Middle frontal gyrus (tissue), 1 donor: Measurements from ENCODE around the gene ATG14.
"Not testable (repeated sequence)": the region's sequence is repeated elsewhere in the genome, so short reads cannot be mapped to it uniquely, and the experiment has no call there.

ENCODE experiments used
- DNase-seq: peaks from one replicate; pipeline ENCODE4 v3.0.0-alpha.2; 2015; ENCODE audit warnings: low spot score; ENCODE audit errors: extremely low spot score

ATG14 gene, protein sequence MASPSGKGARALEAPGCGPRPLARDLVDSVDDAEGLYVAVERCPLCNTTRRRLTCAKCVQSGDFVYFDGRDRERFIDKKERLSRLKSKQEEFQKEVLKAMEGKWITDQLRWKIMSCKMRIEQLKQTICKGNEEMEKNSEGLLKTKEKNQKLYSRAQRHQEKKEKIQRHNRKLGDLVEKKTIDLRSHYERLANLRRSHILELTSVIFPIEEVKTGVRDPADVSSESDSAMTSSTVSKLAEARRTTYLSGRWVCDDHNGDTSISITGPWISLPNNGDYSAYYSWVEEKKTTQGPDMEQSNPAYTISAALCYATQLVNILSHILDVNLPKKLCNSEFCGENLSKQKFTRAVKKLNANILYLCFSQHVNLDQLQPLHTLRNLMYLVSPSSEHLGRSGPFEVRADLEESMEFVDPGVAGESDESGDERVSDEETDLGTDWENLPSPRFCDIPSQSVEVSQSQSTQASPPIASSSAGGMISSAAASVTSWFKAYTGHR

DNA sequence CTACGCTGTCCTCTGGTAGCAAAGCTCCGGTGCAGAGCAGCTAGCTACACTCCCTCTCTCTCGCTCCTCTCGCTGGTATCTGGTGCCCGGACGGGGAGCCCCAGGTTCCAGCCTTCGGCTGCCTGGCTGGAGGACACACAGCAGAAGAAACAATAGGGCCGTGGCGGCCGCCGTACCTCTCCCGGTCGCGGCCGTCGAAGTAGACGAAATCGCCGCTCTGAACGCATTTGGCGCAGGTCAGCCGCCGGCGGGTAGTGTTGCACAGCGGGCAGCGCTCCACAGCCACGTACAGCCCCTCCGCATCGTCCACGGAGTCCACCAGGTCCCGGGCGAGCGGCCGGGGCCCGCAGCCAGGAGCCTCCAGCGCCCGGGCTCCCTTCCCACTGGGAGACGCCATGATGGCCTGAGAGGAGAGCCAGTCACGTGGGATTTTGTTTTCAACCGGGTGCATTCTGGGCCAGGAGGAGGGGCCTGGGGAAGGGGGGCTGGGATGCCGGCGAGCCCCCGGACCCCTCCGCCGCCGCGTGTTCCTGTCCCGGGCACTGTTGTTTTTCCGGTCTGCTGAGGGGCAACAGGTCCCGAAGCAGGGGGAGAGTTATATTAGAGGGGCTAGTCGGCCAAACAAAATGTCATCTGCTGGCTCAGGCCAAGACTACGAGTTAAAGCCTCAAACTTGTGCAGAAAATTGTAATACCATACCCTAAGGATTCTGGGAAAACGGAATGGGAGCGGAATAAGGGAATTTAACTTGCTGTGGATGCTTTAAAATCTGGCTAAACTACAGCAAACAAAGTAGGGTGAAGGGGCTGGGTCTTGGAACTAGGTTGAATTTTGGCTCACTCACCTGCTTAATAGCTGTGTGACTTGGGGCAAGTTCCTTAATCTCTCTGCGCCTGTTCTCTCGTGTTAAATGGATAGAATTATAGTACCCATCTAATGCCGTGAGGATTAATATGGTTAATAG, at the start of gene ATG14:
Gene ATG14 (minus strand): TSS at position 405 of the 964 bp plus-strand sequence. CDS start 8 bp downstream, at position 397.
- peak; percentile 73 for DNase-seq

DNA sequence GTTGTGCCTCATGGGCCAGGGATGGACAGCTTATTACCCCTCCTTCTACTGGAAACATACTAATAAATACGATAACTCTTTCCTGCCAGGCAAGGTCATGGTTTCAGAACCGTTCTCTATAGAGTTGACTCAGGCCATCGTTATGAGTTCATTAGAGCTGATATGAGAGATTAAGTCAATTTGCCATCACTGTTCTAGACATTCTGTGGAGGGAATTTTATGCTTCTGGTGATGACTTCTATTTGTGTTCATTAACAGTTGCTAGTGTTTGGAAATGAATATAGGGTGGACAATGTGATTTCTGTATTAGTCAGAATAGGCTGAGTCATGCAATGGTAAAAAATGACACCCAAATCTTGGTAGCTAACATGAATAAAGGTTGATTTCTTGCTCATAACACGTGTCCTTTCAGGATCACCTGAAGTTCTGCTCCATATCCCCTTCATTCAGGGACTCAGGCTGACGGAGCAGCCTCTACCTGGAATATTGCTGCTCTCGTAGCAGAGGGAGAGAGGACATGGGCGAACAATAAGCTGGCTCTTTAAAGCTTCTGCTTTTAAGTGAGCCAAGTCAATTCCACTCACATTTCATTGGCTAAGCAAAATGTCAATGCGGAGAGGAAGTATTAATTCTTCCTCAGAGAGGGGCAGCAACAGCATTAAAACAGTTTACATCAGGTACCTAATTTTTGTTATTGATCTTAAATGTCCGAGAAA, 47.3 kb upstream of the ATG14 start:
- no peak for DNase-seq

DNA sequence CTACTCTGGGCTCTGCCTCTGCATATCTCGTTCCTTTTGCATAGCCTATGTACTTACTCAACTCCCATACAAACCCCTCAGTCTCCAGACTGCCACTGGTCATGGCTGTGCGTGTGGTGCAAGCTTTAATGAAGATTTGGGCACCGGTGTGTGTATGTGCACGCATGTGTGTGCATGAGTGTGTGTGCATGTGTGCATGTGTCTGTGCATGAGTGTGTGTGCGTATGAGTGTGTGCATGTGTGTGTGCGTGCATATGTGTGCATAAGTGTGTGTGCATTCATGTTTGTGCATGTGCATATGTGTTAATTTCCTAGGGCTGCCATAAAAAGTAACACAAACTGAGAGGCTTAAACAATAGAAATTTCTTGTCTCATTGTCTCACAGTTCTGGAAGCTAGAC, 45.9 kb upstream of the ATG14 start:
- no peak for DNase-seq

DNA sequence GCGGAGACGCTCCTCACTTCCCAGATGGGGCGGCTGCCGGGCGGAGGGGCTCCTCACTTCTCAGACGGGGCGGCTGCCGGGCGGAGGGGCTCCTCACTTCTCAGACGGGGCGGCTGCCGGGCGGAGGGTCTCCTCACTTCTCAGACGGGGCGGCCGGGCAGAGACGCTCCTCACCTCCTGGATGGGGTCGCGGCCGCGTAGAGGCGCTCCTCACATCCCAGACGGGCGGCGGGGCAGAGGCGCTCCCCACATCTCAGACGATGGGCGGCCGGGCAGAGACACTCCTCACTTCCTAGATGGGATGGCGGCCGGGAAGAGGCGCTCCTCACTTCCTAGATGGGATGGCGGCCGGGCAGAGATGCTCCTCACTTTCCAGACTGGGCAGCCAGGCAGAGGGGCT, 44.8 kb upstream of the ATG14 start:
- not testable (repeated sequence) for DNase-seq

DNA sequence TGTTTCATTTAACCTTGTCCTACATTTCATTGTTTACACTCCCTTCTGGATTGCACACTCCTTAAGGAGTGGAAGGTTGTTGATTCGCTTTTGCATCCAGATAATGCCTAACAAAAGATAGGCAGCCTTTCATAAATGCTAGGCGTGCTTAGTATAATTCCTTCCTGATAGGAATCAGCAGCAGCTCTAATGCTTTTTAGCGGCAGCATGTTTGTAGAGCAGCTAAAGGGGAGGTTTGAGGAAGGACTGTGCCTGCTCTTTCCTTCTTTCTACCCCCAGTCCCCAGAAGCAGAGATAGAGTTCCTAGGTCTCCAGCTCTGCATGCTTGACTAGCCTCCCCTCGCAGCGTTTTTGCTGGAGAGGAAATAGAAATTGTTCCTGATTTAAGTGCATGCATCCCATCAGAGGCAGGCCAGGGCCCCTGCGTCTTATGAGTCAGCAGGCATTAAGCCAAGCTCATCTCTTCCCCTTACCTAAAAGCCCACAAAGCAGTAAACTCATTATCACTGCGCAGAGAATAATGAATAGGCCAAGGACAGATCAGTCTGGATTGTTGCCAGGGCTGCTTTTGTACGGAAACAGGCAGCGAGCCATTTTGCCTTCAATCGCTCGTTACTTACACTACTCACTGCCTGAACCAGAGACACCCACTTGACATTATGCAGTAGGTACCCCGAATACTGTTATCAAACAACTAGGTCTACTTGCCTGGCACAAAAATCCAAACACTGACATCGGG, 42.8 kb upstream of the ATG14 start:
- no peak for DNase-seq

DNA sequence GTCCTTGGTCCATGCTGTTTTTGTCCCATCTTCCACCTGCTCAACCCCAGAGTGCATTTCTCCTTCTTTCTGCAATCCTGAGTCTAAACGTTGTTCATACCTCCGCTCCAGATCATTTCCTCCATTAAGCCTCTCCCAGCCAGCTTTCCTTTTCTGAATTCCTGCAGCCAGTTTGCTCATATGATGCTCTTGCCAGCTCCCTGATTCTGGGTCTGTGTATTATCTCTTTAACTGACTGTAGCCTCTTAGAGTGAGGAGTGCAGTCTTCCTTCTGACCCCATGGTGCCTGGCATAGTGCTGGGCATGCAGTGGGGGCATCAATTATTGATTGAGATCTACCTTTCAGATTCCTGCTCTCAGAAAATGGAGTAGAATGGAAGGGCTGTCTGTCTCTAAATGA, 40.3 kb upstream of the ATG14 start:
- no peak for DNase-seq

DNA sequence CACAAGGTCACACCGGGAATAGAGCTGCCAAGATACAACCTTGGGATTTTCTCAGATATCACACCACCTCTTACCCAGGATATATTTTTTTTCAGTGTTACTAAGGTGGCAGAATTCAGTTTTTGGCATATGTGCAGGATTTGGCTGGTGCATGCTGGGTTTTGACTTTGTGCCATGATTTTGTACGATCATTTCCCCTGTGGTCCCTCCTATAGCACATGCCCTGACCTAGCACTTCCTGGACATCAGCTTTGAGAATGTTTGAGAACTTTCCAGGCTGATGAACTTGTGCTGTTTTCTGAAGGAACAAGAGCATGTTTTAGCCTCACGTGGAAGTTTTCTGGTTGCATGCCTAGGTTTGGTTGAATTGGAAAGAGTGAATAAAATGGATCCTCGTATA, 39.8 kb upstream of the ATG14 start:
- DNase-seq, result no peak

DNA sequence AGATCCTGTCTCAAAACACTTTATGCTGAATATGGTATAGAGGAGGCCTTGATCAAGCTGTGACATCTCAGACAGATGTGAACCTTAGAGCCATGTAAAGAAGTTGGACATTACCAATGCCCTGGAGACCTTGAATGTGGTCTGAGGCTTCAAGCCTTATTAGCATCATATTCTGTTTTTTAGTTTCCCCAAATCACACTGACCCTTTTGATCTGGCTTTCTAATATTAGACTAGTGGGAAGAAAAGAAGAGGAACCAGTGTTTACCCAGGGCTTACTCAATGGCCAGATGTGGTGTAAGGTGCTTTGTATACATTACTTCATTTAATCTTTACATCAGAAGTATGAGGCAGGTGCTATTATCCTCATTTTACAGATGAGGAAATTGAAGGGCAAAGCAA, 39.4 kb upstream of the ATG14 start:
- no peak for DNase-seq

DNA sequence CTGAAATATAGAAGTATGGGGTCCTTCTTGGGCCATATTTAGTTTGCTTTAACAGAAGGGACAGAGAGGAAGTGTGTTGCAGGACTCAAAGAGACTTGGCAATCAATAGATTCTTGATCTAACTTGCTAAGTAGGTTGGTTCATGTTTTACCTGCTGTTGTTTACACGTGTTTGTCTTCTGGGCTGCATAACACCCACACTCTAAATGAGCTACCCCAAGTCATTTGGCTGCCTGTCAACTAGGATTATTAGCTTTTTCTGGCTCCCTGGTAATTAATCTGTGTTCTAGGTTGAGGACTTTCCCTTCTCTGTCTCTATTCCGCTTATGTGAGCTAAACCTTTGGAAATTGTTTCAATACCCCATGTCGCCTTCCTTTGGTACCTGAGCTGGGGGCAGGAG, 38.9 kb upstream of the ATG14 start:
- no peak for DNase-seq

DNA sequence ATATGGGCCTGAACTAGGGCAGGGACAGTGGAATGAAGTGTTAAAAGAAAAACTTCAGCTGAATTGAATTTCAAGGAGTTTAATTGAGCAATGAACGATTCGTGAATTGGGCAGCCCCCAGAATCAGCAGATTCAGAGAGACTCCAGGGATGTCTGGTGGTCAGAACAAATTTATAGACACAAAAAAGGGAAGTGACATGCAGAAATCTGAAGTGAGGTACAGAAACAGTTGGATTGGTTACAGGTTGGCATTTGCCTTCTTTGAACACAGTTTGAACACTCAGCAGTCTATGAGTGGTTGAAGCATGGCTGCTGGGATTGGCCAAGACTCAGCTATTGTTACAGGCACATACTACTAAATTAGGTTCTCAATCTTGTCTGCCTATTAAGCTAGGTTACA, 38.5 kb upstream of the ATG14 start:
- DNase-seq, result no peak

DNA sequence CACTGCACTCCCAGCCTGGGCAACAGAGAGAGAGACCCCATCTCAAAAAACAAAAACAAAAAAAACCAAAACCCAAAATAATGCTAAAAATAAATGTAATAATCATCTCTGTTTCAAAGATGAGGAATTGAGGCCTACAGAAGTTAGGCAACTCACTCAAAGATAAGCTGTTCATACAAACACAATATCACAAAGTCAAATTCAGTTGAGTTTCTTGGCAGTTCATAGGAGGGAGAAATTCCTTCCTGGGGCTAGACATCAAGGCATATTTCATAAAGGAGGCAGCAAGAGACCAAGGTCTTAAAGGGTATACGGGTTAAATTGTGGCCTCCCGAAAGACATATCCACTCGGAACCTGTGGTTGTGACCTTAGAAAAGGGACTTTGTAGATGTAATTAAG, 37.5 kb upstream of the ATG14 start:
- no peak for DNase-seq

DNA sequence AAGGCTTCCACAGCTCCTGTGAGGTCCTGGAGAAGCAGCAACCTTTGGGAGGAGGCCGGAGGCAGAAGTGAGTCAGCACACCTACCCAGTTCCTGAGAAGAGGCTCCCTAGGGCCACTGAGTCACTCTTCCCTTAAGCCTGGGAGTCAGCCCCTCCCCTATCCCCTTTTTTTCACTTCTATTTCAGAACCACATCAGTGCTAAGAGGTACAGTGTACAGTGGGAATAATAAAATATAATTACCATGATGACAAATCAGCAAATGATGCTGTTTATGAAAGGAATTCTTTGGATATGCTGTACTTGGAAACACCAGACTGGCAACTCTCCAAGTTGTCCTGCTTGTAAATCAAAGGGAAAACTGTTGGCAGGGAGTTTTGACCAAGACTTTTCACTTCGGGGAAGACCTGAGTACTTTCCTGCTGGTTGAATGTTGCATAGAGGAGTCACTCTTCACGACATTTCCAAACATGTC, 36.5 kb upstream of the ATG14 start:
- no peak for DNase-seq

DNA sequence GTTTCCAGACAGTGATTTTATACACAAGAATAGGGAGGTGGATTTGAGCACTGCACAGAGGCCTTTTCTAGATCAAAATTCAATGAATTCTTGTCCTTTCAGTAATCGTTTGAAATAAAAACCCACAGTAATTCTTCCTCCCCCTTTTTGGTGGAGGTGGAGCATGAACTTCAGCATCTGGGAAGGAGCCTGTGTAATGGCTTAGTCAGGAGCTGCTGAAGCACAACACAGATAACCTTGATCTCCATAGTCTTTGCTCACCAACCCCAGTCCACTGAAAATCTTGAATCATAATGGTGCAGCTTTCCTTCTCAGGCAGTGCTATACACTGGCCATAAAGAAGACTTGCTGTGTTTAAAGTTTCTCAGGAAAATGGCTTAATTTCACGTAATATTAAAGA, 35.2 kb upstream of the ATG14 start:
- no peak for DNase-seq

DNA sequence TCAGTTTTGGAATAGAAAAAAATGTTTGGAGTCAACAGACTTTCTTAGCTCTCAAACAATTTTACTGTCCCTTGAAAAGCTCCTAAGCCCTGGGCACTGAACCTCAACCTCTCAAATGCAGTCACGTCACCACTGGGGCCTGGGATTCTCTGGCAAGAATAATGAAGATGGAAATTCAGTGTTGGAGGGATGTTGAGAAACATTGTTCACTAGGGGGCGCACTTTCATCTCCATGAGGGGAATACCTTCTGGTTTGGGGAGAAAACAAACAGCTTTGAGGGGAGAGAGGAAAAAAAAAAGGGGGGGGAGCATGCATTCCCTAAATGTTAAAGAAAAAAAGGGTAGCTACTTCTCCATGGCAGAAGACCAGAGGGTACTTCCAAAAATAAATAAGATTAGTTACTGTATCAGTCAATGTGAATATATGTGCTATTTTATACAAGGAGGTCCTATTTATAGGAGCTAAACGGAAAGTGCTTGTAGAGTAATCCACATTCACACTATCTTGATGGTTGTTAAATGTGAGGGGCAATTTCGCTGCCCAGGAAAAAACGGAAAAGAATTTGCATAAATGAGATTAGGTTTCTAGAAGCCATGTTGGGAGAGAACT, 34.6 kb upstream of the ATG14 start:
- DNase-seq, result peak; percentile 50

DNA sequence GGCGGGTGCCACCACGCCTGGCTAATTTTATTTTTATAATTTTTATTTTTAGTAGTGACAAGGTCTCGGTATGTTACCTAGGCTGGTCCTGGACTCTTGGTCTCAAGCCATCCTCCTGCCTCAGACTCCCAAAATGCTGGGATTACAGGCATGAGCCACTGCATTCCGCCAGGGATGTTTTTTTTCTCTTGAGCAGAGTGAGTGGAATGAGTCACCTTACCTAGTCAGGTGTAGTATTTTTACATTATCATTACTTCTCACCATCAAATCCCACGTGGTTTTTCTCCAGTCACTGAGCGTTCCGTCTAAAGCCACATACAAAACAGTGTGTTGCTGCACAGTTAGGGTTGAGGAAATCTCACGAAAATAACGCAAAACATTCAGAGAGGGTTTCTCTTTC, 29.7 kb upstream of the ATG14 start:
- DNase-seq, result no peak

DNA sequence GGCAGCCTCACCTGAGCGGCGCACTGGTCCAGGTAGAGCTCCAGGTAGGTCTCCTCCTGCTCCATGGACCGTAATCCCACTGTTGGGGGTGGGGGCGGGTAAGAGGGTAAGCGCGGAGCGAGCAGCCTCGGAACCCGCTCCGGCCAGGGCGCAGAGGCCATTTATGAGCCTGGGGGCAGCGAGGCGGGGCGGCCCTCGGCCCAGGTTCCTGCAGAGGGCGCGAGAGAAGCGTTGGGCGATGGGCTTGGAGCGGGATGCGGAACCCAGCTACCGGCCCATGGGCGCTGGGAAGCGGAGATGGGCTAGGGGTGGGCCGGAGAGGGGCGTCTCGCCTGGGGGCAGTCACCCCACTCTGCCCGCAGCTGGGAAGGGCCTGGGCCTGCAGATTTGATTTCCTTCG, 28.8 kb upstream of the ATG14 start, which contains the start of gene TBPL2:
Gene TBPL2 (minus strand): TSS at position 232 of the 400 bp plus-strand sequence. CDS start 167 bp downstream, at position 65.
- DNase-seq, result no peak

DNA sequence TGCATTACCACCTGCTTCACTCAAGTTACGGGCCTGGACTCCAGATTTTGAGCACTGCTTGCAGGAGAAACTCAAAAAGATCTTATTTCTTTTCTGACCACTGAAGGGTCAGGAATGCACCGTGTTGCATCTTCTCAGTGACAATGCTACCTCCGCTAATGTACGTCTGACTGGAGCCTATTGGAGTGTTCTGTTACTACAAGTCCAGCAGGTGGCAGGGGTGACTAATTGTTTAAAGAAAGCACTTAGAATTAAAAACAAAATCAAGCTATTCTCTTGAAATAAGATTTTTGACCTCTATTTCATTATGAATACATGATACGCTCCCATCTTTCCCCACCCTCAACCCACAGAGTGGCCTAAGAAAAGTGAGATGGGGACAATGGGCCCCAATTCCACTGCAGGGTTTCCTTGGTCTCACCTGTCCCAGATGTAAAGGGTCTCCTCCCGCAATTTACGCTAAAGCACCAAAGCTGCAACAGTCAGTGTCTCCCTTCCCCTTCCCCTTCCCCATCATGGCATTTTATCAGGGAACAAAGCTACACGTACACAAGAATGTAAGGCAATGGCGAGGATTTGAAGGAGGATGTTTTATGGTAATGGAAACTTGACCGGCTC, 26.5 kb upstream of the ATG14 start:
- DNase-seq, result no peak

DNA sequence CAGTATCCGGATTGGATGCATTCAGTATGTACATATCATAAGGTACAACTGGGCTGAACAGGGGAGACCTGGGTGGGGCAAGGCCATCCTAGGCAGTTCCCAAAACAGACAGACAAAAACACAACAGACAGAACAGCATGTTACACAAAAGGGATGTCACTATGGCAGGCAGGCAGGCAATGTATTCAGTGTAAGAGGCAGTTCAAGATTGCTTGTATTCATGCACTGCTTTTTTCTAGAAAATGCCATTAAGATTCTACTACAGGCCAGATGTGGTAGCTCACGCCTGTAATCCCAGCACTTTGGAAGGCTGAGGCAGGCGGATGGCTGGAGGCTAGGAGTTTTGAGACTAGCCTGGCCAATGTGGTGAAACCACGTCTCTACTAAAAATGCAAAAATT, 25.3 kb upstream of the ATG14 start:
- DNase-seq, result no peak

DNA sequence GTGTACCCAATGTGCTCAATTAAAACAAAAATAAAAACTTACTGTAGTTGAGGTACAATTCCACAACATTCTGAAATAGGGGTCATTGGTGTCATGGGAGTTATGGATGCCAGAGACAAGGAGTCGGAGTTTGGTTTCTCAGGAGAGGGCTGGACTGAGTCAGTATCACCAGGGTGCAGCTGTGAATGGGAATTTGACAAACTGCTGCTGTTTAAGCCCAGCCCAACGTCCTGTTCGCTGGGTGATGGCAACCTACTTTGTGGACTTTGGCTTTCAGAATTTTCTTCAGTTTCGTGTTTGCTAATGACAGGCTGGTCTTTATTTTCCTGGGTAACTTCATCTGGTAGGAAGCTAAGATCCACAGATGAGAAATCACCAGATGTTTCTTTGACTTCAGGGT, 24.9 kb upstream of the ATG14 start:
- no peak for DNase-seq

DNA sequence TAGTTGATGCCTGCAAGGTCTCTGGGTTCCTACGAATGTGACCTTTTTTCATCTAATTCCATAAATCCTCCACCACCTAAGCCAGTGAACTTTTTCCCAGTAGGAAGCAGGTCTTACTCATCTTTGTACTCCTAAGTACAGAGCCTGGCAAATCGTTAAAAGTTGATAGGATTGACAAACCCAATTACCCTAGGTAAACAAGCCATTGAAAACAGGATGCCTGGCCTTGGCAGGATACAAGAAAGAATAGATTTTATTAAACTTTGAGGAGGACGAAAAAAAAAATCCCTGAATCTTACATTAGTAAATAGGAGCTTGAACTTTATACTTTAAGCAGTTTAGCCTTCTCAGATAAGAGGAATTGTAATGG, 23.2 kb upstream of the ATG14 start:
- DNase-seq, result no peak
